ENCODE measurements around the gene RELB.

RELB gene

GRCh38 chr19:45041125-45041524 is 39.9 kb downstream of the RELB start:
- Histone ChIP-seq H3K27me3 (ENCODE audit: control insufficient read depth, insufficient read depth, low read length) (no peaks in the 10 kb centered on the region), H3K27ac (ENCODE audit: low read length) (no peak overlapping the region), H3K4me1 (ENCODE audit: control insufficient read depth, insufficient read depth, low read length) (no peaks in the 10 kb centered on the region), H3K9me3 (ENCODE audit: control insufficient read depth, insufficient read depth, low read length) (no peaks in the 10 kb centered on the region), H3K36me3 (ENCODE audit: control insufficient read depth, insufficient read depth, low read length) (peaks cover 18% of the 10 kb centered on the region), H3K4me3 (ENCODE audit: low read length) (no peak overlapping the region)
- no peak for DNase-seq (ENCODE audit: low read depth, low spot score)
- no CpG with 5 or more reads among the region's 6 CpGs for WGBS (ENCODE audit: insufficient coverage, insufficient read length)

- Histone ChIP-seq H3K27ac (ENCODE audit: low read length) (no peak overlapping the region), H3K9me3 (ENCODE audit: control insufficient read depth, insufficient read depth, low read length) (no peaks in the 10 kb centered on the region), H3K27me3 (ENCODE audit: control insufficient read depth, insufficient read depth, low read length) (no peaks in the 10 kb centered on the region), H3K4me3 (ENCODE audit: low read length) (no peak overlapping the region), H3K4me1 (ENCODE audit: control insufficient read depth, insufficient read depth, low read length) (no peaks in the 10 kb centered on the region), H3K36me3 (ENCODE audit: control insufficient read depth, insufficient read depth, low read length) (peaks cover 18% of the 10 kb centered on the region)
- no peak for DNase-seq (ENCODE audit: low read depth, low spot score)
- no CpG with 5 or more reads among the region's 14 CpGs for WGBS (ENCODE audit: insufficient coverage, insufficient read length)
These were observed 44.5 kb downstream of the RELB start for GRCh38 chr19:45045671-45046353.

- H3K27ac ChIP-seq (ENCODE audit: low read length) = no peak overlapping the region
- H3K9me3 ChIP-seq (ENCODE audit: control insufficient read depth, insufficient read depth, low read length) = no peaks in the 10 kb centered on the region
- peak overlapping the region; percentile 6; the same call in 1 of the 2 replicates for H3K4me3 ChIP-seq (ENCODE audit: low read length)
- no peak for DNase-seq (ENCODE audit: low read depth, low spot score)
- WGBS (ENCODE audit: insufficient coverage, insufficient read length) = no CpG with 5 or more reads among the region's 7 CpGs
- no peaks in the 10 kb centered on the region for H3K27me3 ChIP-seq (ENCODE audit: control insufficient read depth, insufficient read depth, low read length)
- peaks cover 16% of the 10 kb centered on the region for H3K36me3 ChIP-seq (ENCODE audit: control insufficient read depth, insufficient read depth, low read length)
- H3K4me1 ChIP-seq (ENCODE audit: control insufficient read depth, insufficient read depth, low read length) = no peaks in the 10 kb centered on the region
These were observed 45.1 kb downstream of the RELB start for GRCh38 chr19:45046355-45046754.

- H3K4me3 ChIP-seq (ENCODE audit: low read length) = no peak overlapping the region
- no peaks in the 10 kb centered on the region for H3K9me3 ChIP-seq (ENCODE audit: control insufficient read depth, insufficient read depth, low read length)
- no CpG with 5 or more reads among the region's 7 CpGs for WGBS (ENCODE audit: insufficient coverage, insufficient read length)
- peaks cover 12% of the 10 kb centered on the region; the same call in 1 of the 2 replicates for H3K36me3 ChIP-seq (ENCODE audit: control insufficient read depth, insufficient read depth, low read length)
- H3K27me3 ChIP-seq (ENCODE audit: control insufficient read depth, insufficient read depth, low read length) = no peaks in the 10 kb centered on the region
- no peak for DNase-seq (ENCODE audit: low read depth, low spot score)
- H3K27ac ChIP-seq (ENCODE audit: low read length) = no peak overlapping the region
- no peaks in the 10 kb centered on the region for H3K4me1 ChIP-seq (ENCODE audit: control insufficient read depth, insufficient read depth, low read length)
These were observed 46.0 kb downstream of the RELB start for GRCh38 chr19:45047188-45047797.

GRCh38 chr19:45049073-45049736 is 47.9 kb downstream of the RELB start:
- no CpG with 5 or more reads among the region's 8 CpGs for WGBS (ENCODE audit: insufficient coverage, insufficient read length)
- Histone ChIP-seq H3K4me1 (ENCODE audit: control insufficient read depth, insufficient read depth, low read length) (no peaks in the 10 kb centered on the region), H3K36me3 (ENCODE audit: control insufficient read depth, insufficient read depth, low read length) (peaks cover 9% of the 10 kb centered on the region; the same call in 1 of the 2 replicates), H3K9me3 (ENCODE audit: control insufficient read depth, insufficient read depth, low read length) (no peaks in the 10 kb centered on the region), H3K27me3 (ENCODE audit: control insufficient read depth, insufficient read depth, low read length) (no peaks in the 10 kb centered on the region), H3K4me3 (ENCODE audit: low read length) (no peak overlapping the region), H3K27ac (ENCODE audit: low read length) (no peak overlapping the region)
- DNase-seq (ENCODE audit: low read depth, low spot score) = no peak

- H3K36me3 ChIP-seq (ENCODE audit: control insufficient read depth, insufficient read depth, low read length) = peaks cover 4% of the 10 kb centered on the region; the same call in 1 of the 2 replicates
- no CpG with 5 or more reads among the region's 6 CpGs for WGBS (ENCODE audit: insufficient coverage, insufficient read length)
These were observed 48.8 kb downstream of the RELB start for GRCh38 chr19:45050036-45050435.

GRCh38 chr19:45051929-45052579 is 50.8 kb downstream of the RELB start:
- Histone ChIP-seq H3K4me3 (ENCODE audit: low read length) (no peak overlapping the region), H3K27me3 (ENCODE audit: control insufficient read depth, insufficient read depth, low read length) (no peaks in the 10 kb centered on the region), H3K9me3 (ENCODE audit: control insufficient read depth, insufficient read depth, low read length) (no peaks in the 10 kb centered on the region), H3K4me1 (ENCODE audit: control insufficient read depth, insufficient read depth, low read length) (no peaks in the 10 kb centered on the region), H3K27ac (ENCODE audit: low read length) (no peak overlapping the region), H3K36me3 (ENCODE audit: control insufficient read depth, insufficient read depth, low read length) (peaks cover 10% of the 10 kb centered on the region)
- whole genome bisulfite sequencing (ENCODE audit: insufficient coverage, insufficient read length) = no CpG with 5 or more reads among the region's 9 CpGs
- DNase-seq (ENCODE audit: low read depth, low spot score) = no peak

More at GRCh38 chr19:45050036-45050435, 48.8 kb downstream of the RELB start:
- Histone ChIP-seq H3K4me1 (ENCODE audit: control insufficient read depth, insufficient read depth, low read length) (no peaks in the 10 kb centered on the region), H3K27ac (ENCODE audit: low read length) (no peak overlapping the region), H3K27me3 (ENCODE audit: control insufficient read depth, insufficient read depth, low read length) (no peaks in the 10 kb centered on the region), H3K4me3 (ENCODE audit: low read length) (no peak overlapping the region), H3K9me3 (ENCODE audit: control insufficient read depth, insufficient read depth, low read length) (no peaks in the 10 kb centered on the region)
- no peak for DNase-seq (ENCODE audit: low read depth, low spot score)

GRCh38 chr19:45056831-45057230 is 55.6 kb downstream of the RELB start:
- no peaks in the 10 kb centered on the region for H3K27me3 ChIP-seq (ENCODE audit: control insufficient read depth, insufficient read depth, low read length)
- no peak for DNase-seq (ENCODE audit: low read depth, low spot score)
- H3K4me1 ChIP-seq (ENCODE audit: control insufficient read depth, insufficient read depth, low read length) = no peaks in the 10 kb centered on the region
- H3K36me3 ChIP-seq (ENCODE audit: control insufficient read depth, insufficient read depth, low read length) = peaks cover 49% of the 10 kb centered on the region
- H3K27ac ChIP-seq (ENCODE audit: low read length) = no peak overlapping the region
- WGBS (ENCODE audit: insufficient coverage, insufficient read length) = no CpG with 5 or more reads among the region's 8 CpGs
- no peak overlapping the region for H3K4me3 ChIP-seq (ENCODE audit: low read length)
- H3K9me3 ChIP-seq (ENCODE audit: control insufficient read depth, insufficient read depth, low read length) = no peaks in the 10 kb centered on the region

GRCh38 chr19:45057444-45057843 is 56.2 kb downstream of the RELB start:
- Histone ChIP-seq H3K27me3 (ENCODE audit: control insufficient read depth, insufficient read depth, low read length) (no peaks in the 10 kb centered on the region), H3K4me3 (ENCODE audit: low read length) (no peak overlapping the region), H3K4me1 (ENCODE audit: control insufficient read depth, insufficient read depth, low read length) (no peaks in the 10 kb centered on the region), H3K27ac (ENCODE audit: low read length) (no peak overlapping the region), H3K36me3 (ENCODE audit: control insufficient read depth, insufficient read depth, low read length) (peaks cover 49% of the 10 kb centered on the region), H3K9me3 (ENCODE audit: control insufficient read depth, insufficient read depth, low read length) (no peaks in the 10 kb centered on the region)
- WGBS (ENCODE audit: insufficient coverage, insufficient read length) = no CpG with 5 or more reads among the region's 9 CpGs
- DNase-seq (ENCODE audit: low read depth, low spot score) = no peak

- WGBS (ENCODE audit: insufficient coverage, insufficient read length) = 100% methylated on average over 4 of the region's 14 CpGs
- no peak for DNase-seq (ENCODE audit: low read depth, low spot score)
- no peaks in the 10 kb centered on the region for H3K9me3 ChIP-seq (ENCODE audit: control insufficient read depth, insufficient read depth, low read length)
- H3K27ac ChIP-seq (ENCODE audit: low read length) = no peak overlapping the region
- H3K36me3 ChIP-seq (ENCODE audit: control insufficient read depth, insufficient read depth, low read length) = peaks cover 51% of the 10 kb centered on the region
- no peaks in the 10 kb centered on the region for H3K27me3 ChIP-seq (ENCODE audit: control insufficient read depth, insufficient read depth, low read length)
- H3K4me1 ChIP-seq (ENCODE audit: control insufficient read depth, insufficient read depth, low read length) = no peaks in the 10 kb centered on the region; the same call in 1 of the 2 replicates
- H3K4me3 ChIP-seq (ENCODE audit: low read length) = no peak overlapping the region
These were observed 57.4 kb downstream of the RELB start for GRCh38 chr19:45058622-45059159.
